Measurements from ENCODE around the gene DNAJA4. TPM values are rescaled to one million over a fixed set of nuclear protein-coding genes. Genes with fewer than 3 reads are reported as not detected.

Gene DNAJA4
- total RNA-seq, result 10 to 100 TPM in 5 of 6 donors, 1 to 10 TPM in 1; 9.1 to 76.8 (median 19.9) TPM

GRCh38 chr15:78264304-78265136 lies at the start of gene DNAJA4:
Gene DNAJA4, plus strand, starts transcription at chr15:78264562. Its CDS starts 202 bp downstream, at chr15:78264764.
- Histone ChIP-seq H3K9me3 (no peaks in the 10 kb centered on the region), H3K27ac (peak within 1 kb of the TSS; percentile 53 to 81 (median 76)), H3K27me3 (no peaks in the 10 kb centered on the region), H3K4me1 (peaks cover 10 to 20% (median 16%) of the 10 kb centered on the region in 4 donors), H3K36me3 (no peaks in the 10 kb centered on the region), H3K4me3 (peak within 1 kb of the TSS; percentile 48 to 65 (median 58))
- TF ChIP-seq POLR2A (IDR thresholded peaks at IDR 0.05) (peak in 1 of 4 donors; percentile 38), POLR2AphosphoS5 (IDR thresholded peaks at IDR 0.05) (no peak), CTCF (IDR thresholded peaks at IDR 0.05) (peak in 2 of 6 experiments; percentile 13 to 16), EP300 (IDR thresholded peaks at IDR 0.05) (no peak)
- ATAC-seq (ENCODE audit: low FRiP score in 2 of 2) (peak in 1 of 2 donors; percentile 63), DNase-seq (peak; percentile 53 to 93)
- 0 to 10% methylated on average over 8 to 56 of the region's 107 CpGs for WGBS, 2 donors

GRCh38 chr15:78216276-78217104 lies 47.9 kb upstream of the DNAJA4 start:
- Histone ChIP-seq H3K36me3 (no peaks in the 10 kb centered on the region), H3K4me3 (no peak overlapping the region), H3K27ac (no peak overlapping the region), H3K4me1 (peaks cover 0 to 7% (median 4%) of the 10 kb centered on the region in 4 donors), H3K27me3 (no peaks in the 10 kb centered on the region), H3K9me3 (no peaks in the 10 kb centered on the region)
- WGBS, 2 donors, result 73 to 80% methylated on average over 7 of the region's 7 CpGs
- TF ChIP-seq POLR2A (IDR thresholded peaks at IDR 0.05) (no peak), EP300 (IDR thresholded peaks at IDR 0.05) (no peak), POLR2AphosphoS5 (IDR thresholded peaks at IDR 0.05) (no peak), CTCF (IDR thresholded peaks at IDR 0.05) (no peak)
- DNase-seq, result peak in 1 of 2 donors; percentile 64
- peak; percentile 60 to 67 for ATAC-seq (ENCODE audit: low FRiP score in 2 of 2)

GRCh38 chr15:78220713-78221112 lies 43.6 kb upstream of the DNAJA4 start:
- no peak overlapping the region for H3K4me3 ChIP-seq
- WGBS, 2 donors, result 71 to 87% methylated on average over 1 of the region's 1 CpG
- no peak for DNase-seq
- no peak overlapping the region for H3K27ac ChIP-seq
- H3K4me1 ChIP-seq, result peaks cover 0 to 7% (median 4%) of the 10 kb centered on the region in 4 donors
- H3K9me3 ChIP-seq, result no peaks in the 10 kb centered on the region
- TF ChIP-seq CTCF (IDR thresholded peaks at IDR 0.05) (no peak), EP300 (IDR thresholded peaks at IDR 0.05) (no peak), POLR2AphosphoS5 (IDR thresholded peaks at IDR 0.05) (no peak), POLR2A (IDR thresholded peaks at IDR 0.05) (no peak)
- no peaks in the 10 kb centered on the region for H3K27me3 ChIP-seq
- H3K36me3 ChIP-seq, result no peaks in the 10 kb centered on the region
- no peak for ATAC-seq (ENCODE audit: low FRiP score in 2 of 2)

- no peaks in the 10 kb centered on the region for H3K9me3 ChIP-seq
- no peaks in the 10 kb centered on the region for H3K36me3 ChIP-seq
- H3K27me3 ChIP-seq, result no peaks in the 10 kb centered on the region
- H3K4me1 ChIP-seq, result no peaks in the 10 kb centered on the region
- H3K4me3 ChIP-seq, result no peak overlapping the region
- no peak overlapping the region for H3K27ac ChIP-seq
- TF ChIP-seq CTCF (IDR thresholded peaks at IDR 0.05) (no peak), EP300 (IDR thresholded peaks at IDR 0.05) (no peak), POLR2AphosphoS5 (IDR thresholded peaks at IDR 0.05) (no peak), POLR2A (IDR thresholded peaks at IDR 0.05) (no peak)
- no peak for DNase-seq
- ATAC-seq (ENCODE audit: low FRiP score in 2 of 2), result no peak
- 83 to 94% methylated on average over 5 of the region's 5 CpGs for WGBS, 2 donors
Observed at GRCh38 chr15:78222745-78223395, 41.5 kb upstream of the DNAJA4 start.
